ENCODE results near the gene UBD.

UBD gene

DNA sequence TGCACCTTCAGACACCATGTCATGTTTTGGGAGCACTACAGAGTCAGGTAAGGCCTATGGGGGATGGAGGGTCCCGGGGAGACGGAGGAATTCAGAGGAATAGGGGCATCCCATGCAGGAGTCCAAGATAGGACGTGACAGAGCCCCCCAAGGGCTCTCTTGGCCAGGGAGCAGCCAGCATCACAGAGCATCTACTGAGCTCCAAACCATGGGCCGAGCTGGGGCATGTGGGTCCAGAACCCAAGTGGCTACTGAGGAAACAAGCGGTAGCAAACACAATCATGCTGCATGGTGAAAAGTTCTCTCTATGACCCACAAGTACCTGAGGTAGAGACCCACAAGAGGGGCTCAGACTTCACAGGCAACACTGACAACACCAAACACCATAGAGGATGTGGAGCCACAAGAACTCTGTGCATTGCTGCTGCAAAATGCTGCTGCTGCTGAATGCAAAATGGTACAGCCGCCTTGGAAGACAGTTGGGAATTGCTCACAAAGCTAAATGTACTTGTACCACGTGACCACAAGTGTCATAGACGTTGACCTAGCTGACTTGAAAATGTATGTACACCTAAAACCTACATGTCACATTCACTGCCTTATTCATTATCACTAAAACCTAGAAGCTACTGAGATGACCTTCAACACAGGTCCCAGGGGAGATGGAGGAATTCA, 38.4 kb downstream of the UBD start:
- DNase-seq, result no peak

DNA sequence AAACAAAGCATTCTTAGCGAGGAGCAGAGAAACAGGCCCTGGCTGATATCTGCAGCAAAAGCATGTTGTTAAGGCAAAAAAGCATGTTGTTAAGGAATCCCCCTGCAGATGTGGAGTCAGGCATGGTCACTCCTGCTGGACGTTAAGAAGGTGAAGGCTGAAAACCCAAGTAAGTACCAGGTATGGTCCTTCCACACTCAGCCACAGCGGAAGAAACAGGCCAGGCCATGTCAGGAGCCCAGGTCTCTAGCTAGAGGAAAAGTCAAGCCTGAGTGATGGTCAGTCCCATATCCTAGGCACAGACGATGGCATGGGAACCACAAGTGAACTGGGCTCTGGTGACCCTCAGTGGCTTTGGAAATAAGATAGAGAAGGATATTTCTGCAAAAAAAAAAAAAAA, 39.3 kb downstream of the UBD start:
- no peak for DNase-seq

DNA sequence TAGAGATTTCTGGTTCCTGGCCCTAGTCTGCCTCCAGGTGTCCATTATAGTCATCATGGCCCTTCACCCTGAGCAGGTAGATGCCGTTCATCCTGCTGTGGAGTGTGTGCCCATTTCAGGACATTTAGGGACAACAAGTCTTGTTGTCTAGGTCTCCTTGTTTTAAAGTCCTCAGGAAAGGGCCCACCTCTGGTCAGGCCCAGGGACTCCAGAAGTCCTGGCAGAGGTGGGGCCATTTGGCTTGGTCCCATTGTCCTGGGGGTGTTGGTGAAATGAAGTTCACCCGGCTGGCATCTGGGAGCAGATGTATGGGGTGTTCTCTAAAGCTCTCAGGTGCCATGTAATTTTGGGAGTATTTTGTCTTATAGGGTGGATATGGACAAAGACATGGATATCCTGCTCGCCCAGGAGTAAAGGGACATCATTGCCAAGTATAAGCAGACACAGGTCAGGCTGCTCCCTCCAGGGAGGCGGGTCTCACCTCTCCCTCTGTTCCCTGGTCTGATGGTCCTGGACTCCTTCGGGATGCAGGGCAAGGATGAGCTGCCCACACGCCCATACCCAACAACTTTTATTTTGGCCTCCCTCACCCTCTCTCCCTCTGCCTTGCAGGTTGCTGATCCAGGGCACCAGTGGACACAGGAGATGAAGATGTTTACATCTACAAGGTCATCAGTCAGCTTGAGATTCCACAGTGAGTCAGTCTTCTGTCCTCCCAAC, 40.1 kb downstream of the UBD start:
- DNase-seq, result no peak

DNA sequence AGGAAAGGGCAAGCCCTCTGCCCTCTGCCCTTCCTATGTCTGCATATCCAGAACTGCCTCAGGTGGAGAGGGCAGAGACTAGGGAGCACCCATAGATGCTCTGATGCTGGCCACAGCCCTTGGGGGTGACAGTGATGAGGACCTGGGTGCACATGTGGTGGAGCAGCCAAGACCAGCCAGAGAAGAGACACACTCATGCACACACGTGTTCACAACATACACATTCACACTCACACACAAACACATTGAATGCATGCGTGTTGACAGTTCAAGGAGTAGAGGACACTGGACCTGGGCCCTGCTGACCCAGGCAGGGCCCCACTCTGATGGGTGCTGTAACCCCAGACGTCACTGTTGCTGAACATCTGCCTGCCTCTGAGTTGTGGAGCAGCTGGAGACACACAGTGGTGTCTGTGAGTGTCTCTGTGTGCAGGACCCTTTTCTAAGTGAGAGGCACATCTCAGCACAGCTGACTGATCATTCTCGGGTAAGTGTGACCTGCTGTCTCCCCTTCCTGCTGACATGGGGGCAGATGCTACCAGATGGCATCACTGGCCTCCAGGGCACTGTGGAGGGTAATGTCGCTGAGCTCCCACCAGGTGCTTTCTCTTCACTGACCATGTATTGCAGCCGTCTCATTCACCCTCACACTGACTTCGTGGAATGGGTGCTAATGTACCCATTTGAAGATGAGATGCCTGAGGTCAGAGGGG, 41.6 kb downstream of the UBD start:
- DNase-seq, result no peak

GRCh38 chr6:29517245-29517644, 42.3 kb downstream of the UBD start:
- no peak for DNase-seq

GRCh38 chr6:29516108-29516507, 43.4 kb downstream of the UBD start:
- peak in 1 of 5 donors; percentile 70 for DNase-seq

DNA sequence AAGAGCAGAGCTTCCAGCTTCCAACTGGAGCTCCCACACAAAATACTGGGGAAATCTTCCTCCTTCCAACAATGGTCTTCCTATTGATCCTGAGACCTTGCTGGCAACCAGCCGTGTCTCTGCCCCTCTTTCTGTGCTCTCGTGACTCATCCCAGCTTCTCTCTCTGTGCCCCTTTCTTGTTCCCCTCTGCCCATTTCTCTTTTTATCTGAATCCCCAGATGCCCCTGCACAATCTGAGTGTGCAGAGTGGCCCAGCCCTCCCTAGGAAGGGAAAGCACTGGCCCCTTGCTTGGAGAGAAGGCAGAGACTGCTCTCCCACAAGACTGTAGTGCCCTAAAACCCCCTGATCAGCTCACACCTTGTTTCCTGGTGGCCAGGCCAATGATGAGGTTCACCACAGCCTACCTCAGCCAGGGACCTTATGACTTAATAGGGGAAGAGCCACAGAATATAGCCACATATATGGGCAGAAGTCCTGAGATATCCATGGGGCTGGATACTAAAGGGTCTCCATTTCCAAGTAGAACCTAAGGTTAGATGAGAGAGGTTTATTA, 48.7 kb downstream of the UBD start:
- DNase-seq, result no peak

- no peak for DNase-seq
Measured at GRCh38 chr6:29510202-29510601, 49.3 kb downstream of the UBD start.

- no peak for DNase-seq
Measured at GRCh38 chr6:29509711-29510110, 49.8 kb downstream of the UBD start.

DNA sequence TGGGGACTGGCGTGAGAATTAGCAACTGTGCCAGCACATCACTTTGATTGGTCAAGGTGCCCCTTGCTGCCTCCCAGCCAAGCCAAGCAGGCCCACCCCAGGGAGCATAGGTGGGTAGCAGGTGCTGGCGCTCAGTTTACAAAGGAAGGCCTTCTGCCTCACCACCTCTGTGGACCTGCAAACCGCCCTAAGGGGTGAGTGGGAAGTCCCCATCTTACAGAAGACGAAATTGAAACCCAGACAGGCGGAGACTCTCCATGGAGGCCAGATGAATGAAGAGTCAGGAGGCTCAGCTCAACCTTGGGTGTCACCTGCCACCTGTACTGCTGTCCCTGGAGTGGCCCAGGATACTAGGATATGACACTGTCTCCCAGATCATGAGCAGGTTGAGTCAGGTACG, 50.3 kb downstream of the UBD start:
- DNase-seq, result peak in 1 of 5 donors; percentile 15

GRCh38 chr6:29507319-29507718, 52.2 kb downstream of the UBD start:
- no peak for DNase-seq

DNA sequence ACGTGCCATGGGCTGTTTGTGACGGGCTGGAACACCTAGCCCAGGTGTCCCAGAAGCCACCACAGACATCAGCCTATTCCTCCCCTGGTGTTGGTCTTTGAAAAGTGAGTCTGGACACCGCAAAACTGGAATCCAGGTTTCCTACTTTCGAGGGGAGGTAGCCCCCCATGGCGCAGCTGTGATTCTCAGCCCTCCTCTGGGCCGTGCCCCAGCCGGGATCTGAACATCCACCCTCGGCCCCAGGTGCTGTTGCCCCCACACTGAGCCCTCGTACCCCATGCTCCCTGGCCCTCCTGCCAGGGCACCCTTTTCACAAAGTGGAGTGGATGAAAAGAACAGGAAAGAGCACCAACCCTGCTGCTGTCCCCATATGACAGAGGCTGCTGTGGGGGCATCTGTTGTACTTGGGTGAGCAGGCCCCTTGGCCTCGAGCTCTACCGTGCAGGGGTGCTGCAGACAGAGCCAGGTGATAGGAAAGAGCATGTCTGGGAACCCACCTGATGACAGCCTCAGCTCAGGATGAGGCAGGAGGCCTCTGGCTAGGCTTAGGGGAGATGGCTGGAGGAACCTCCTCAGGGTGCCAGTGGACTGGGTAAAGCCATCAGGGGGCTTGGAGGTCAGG, 53.0 kb downstream of the UBD start:
- no peak for DNase-seq

DNA sequence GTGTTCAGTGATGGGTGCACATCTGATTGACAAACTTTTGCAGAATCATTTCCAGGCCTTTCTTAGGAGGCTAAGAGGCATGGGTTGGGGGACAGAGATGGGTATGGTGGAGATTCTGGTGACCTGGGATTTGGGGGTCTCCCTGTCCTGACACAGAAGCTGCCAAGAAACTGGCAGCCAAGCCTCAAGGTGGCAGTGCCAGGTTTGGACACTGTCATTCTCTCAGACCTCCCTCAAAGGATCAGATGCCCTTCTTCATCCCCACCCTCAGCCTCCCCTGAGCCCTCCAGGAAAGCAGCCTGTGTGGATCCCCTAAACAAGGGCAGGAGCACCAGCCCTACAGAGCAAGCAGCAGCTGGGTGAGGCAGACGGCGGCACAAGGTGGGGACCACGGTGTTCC, 53.7 kb downstream of the UBD start:
- no peak for DNase-seq

All from T-helper 1 cell (primary cell).